Muscle of leg (tissue), 11 donors: ENCODE measurements around the gene PRICKLE3. TPM values are rescaled to one million over a fixed set of nuclear protein-coding genes. Genes with fewer than 3 reads are reported as not detected.

Experiments used
- DNase-seq: peaks from one replicate; pipeline ENCODE4 v3.0.0; 2013
- H3K27ac ChIP-seq: one replicate; pipeline ENCODE4 v1.5.1; 2013; ENCODE audit warnings: mild to moderate bottlenecking, low read length, control low read depth
- H3K27me3 ChIP-seq: one replicate; pipeline ENCODE4 v1.6.1; 2013; ENCODE audit warnings: low read length; ENCODE audit not compliant: control insufficient read depth, insufficient read depth
- H3K36me3 ChIP-seq: one replicate; pipeline ENCODE4 v1.6.1; 2013; ENCODE audit warnings: low read length; ENCODE audit not compliant: control insufficient read depth, insufficient read depth
- H3K4me1 ChIP-seq: one replicate; pipeline ENCODE4 v1.6.1; 2013; ENCODE audit warnings: low read length; ENCODE audit not compliant: control insufficient read depth, insufficient read depth
- H3K4me3 ChIP-seq: one replicate; pipeline ENCODE4 v1.5.1; 2013; ENCODE audit warnings: low read length, control low read depth
- H3K9me3 ChIP-seq: replicated peaks from 2 replicates; pipeline ENCODE4 v1.6.1; 2013; ENCODE audit warnings: low read depth, low read length; ENCODE audit not compliant: control insufficient read depth
- WGBS: methylation state at CpG from one replicate; pipeline ENCODE4 v1.1.5; 2013; ENCODE audit warnings: missing lambda C conversion rate; ENCODE audit not compliant: insufficient coverage; 5-methylcytosine and 5-hydroxymethylcytosine counted together
- polyA plus RNA-seq, 8 donors: library from polyadenylated mRNA; unstranded; fragments of 120-200 nt; gene quantifications; one replicate each; pipeline versions ENCODE4 v1.2.1 to v1.2.3, GENCODE V29; 2013; ENCODE audit warnings: inconsistent platforms in 1 of 8, low replicate concordance in 1 of 8; ENCODE audit not compliant: insufficient read length in 8 of 8, insufficient read depth in 1 of 8
- total RNA-seq: library from RNA; stranded (reverse); fragments of 120-200 nt; gene quantifications from one replicate; pipeline ENCODE4 v1.2.4, GENCODE V29; 2013

PRICKLE3 gene
- total and polyA plus RNA-seq, 9 donors = 1.9 to 5.3 (median 3.7) TPM

DNA sequence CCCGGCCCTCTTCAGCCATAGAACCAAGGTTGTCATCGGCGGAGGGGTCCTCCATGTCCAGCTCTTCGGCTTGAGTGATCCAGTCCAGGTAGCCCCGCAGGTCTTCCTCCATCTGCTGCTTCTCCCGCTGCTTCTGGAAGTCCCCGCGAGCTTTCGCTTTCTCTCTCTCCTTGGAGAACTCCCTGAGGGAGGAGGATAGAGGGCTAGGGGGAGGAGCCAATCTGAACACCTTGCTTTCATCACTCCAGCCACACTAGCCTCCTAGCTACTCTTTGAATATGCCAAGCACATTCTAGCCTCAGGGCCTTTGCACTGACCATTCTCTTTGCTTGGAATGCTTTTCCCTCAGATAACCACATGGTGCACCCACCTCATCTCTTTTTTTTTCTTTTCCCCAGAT is 40.8 kb upstream of the PRICKLE3 start:
- 87% methylated on average over 3 of the region's 9 CpGs for WGBS
- DNase-seq = no peak
- peaks cover 5% of the 10 kb centered on the region for H3K4me1 ChIP-seq
- no peaks in the 10 kb centered on the region for H3K9me3 ChIP-seq
- H3K27me3 ChIP-seq = peaks cover 13% of the 10 kb centered on the region
- H3K4me3 ChIP-seq = no peak overlapping the region
- H3K27ac ChIP-seq = no peak overlapping the region
- H3K36me3 ChIP-seq = no peaks in the 10 kb centered on the region

DNA sequence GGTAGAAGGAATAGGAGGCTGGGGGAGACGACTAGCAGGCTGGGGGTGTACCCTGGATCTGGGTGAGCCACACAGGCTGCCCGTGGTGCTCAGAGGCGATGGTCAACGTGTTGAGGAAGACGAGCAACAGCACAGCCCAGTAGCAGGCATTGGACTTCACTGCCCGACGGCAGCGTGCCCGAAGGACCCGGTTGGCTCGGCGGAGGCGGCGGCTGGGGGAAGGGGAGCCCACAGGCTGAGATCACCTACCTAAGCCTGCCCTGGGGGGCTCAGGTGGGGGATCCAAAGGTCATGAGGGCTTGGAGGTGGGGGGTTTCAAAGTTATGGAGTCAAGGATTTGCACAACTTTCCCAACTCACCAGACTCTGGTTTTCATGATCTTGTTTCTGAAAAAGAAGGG is 39.7 kb upstream of the PRICKLE3 start:
- WGBS = 77% methylated on average over 14 of the region's 14 CpGs
- H3K4me3 ChIP-seq = no peak overlapping the region
- H3K27ac ChIP-seq = no peak overlapping the region
- H3K36me3 ChIP-seq = no peaks in the 10 kb centered on the region
- H3K9me3 ChIP-seq = no peaks in the 10 kb centered on the region
- DNase-seq = no peak
- peaks cover 5% of the 10 kb centered on the region for H3K4me1 ChIP-seq
- H3K27me3 ChIP-seq = peaks cover 13% of the 10 kb centered on the region

DNA sequence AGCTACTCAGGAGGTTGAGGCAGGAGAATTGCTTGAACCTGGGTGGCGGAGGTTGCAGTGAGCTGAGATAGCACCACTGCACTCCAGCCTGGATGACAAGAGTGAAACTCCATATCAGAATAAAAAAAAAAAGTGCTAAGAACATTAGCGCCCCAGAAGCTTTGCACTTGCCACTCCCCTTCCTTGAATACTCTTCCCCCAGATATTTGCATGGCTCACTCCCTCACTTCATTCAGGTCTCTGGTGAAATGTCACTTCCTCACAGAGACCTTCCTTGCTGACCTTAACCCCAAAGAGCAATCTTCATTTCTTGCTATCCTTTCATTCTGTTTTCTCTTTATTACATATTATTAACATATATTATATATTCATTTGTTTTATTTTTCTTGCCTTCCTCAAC is 35.7 kb upstream of the PRICKLE3 start:
- no peak overlapping the region for H3K27ac ChIP-seq
- H3K36me3 ChIP-seq = no peaks in the 10 kb centered on the region
- no peak overlapping the region for H3K4me3 ChIP-seq
- no peaks in the 10 kb centered on the region for H3K9me3 ChIP-seq
- no peaks in the 10 kb centered on the region for H3K4me1 ChIP-seq
- 100% methylated on average over 1 of the region's 2 CpGs for WGBS
- DNase-seq = no peak
- peaks cover 7% of the 10 kb centered on the region for H3K27me3 ChIP-seq

DNA sequence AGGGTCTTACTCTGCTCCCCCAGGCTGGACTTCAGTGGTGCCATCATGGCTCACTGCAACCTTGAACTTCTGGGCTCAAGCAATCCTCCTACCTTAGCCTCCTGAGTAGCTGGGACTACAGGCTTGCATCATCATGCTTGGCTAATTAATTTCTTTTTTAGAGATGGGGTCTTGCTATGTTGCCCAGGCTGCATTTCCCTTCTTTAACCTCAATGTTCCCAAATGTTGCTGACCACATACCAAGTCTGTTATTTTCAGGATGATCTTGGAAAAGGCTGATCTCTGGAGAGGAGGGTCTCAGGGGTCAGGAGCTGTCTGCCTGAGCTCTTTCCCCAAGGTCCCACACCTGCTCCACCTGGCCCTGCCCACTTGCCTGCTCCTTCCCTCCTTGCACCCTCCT is 33.9 kb upstream of the PRICKLE3 start:
- Histone ChIP-seq H3K36me3 (no peaks in the 10 kb centered on the region), H3K4me3 (no peak overlapping the region), H3K9me3 (no peaks in the 10 kb centered on the region), H3K27me3 (peaks cover 5% of the 10 kb centered on the region), H3K27ac (no peak overlapping the region), H3K4me1 (no peaks in the 10 kb centered on the region)
- DNase-seq = no peak

DNA sequence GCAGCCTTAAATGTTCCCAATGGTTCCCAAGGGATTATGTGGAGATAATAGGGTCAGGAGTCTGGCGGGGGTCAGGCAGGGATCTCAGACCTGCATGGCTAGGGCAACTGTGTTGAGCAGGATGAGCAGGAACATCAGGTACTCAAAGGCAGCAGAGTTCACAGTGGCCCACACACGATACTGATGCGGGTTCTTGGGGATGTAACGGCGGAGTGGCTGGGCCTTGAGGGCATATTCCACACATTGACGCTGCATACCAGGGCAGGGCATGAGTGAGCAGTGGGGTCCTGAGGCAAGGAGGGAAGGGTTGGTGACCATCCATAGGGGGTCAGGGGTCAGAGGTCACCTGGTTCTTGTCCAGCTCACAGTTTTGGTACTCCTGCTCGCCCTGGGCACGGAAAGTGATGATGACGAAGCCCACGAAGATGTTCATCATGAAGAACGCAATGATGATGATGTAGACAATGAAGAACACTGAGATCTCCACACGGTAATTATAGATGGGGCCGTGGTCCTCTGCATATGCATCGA is 28.9 kb upstream of the PRICKLE3 start:
- 72% methylated on average over 13 of the region's 14 CpGs for WGBS
- H3K4me3 ChIP-seq = no peak overlapping the region
- no peaks in the 10 kb centered on the region for H3K4me1 ChIP-seq

DNA sequence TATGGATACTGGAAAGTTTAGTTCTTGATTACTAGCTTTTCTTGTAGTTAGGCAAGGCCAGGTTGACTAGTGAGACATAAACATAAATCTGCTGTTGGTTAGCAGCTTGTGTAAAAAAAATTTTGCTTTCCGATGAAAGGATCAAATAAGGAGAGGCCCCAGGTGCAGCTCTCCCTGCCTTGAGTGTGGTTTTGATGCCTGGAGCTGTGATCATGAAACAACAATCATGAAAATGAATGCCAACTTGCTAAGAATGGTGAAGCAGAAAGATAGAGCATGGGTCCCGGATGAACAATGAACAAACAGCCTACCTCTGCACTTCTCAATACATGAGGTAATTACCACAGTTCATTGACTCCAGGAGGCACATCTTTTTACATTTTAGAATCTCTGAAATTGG is 28.2 kb upstream of the PRICKLE3 start:
- Histone ChIP-seq H3K36me3 (no peaks in the 10 kb centered on the region), H3K4me3 (no peak overlapping the region), H3K9me3 (no peaks in the 10 kb centered on the region), H3K27ac (no peak overlapping the region), H3K27me3 (peaks cover 15% of the 10 kb centered on the region), H3K4me1 (no peaks in the 10 kb centered on the region)
- no peak for DNase-seq
- WGBS = 67% methylated on average over 1 of the region's 2 CpGs

More for the DNA sequence above, 28.9 kb upstream of the PRICKLE3 start:
- no peak for DNase-seq
- Histone ChIP-seq H3K27me3 (peaks cover 9% of the 10 kb centered on the region), H3K9me3 (no peaks in the 10 kb centered on the region), H3K36me3 (no peaks in the 10 kb centered on the region), H3K27ac (no peak overlapping the region)

DNA sequence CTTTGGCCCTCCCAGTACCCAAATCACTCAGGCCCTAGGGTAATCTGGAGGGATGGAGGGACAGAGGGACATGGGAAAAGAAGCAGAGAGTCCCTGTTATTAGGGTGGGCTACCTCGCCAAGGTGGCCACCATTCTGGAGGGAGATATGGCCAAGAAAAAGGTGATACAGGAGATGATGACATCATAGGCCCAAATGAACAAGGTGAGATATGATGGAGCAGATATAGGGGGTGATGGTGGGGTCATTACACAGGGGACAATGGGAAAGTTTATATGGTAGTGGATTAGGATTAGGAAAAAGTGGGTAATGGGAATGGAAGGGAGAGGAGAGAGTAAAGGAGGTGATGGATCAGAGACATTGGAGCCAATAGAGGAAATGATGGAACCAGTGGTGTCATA is 26.7 kb upstream of the PRICKLE3 start:
- peaks cover 21% of the 10 kb centered on the region for H3K27me3 ChIP-seq
- H3K4me3 ChIP-seq = no peak overlapping the region
- no peak for DNase-seq
- no peaks in the 10 kb centered on the region for H3K36me3 ChIP-seq
- WGBS = 53% methylated on average over 1 of the region's 1 CpG
- no peaks in the 10 kb centered on the region for H3K4me1 ChIP-seq
- H3K9me3 ChIP-seq = no peaks in the 10 kb centered on the region
- H3K27ac ChIP-seq = no peak overlapping the region

DNA sequence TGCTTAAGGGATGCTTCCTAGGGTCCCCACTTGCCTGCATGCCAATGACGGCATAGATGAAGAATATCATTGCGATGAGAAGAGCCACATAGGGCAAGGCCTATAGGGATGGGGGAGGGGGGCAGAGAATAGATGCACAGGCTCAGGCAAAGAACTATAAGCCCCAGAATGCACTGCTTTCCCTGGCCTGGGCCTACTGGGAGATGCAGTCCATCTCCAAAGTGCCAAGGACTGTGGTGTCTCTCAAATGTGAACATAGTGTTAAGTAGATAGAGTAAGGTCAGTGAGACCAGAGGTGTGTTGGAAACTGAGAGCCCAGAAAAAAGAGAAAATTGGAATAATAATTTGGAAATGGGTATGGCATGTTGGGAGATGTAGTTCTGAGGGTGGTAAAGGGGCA is 26.0 kb upstream of the PRICKLE3 start:
- H3K27me3 ChIP-seq = peaks cover 21% of the 10 kb centered on the region
- 71% methylated on average over 2 of the region's 2 CpGs for WGBS
- H3K36me3 ChIP-seq = no peaks in the 10 kb centered on the region
- H3K4me3 ChIP-seq = no peak overlapping the region
- no peak for DNase-seq
- no peak overlapping the region for H3K27ac ChIP-seq
- no peaks in the 10 kb centered on the region for H3K4me1 ChIP-seq
- no peaks in the 10 kb centered on the region for H3K9me3 ChIP-seq

DNA sequence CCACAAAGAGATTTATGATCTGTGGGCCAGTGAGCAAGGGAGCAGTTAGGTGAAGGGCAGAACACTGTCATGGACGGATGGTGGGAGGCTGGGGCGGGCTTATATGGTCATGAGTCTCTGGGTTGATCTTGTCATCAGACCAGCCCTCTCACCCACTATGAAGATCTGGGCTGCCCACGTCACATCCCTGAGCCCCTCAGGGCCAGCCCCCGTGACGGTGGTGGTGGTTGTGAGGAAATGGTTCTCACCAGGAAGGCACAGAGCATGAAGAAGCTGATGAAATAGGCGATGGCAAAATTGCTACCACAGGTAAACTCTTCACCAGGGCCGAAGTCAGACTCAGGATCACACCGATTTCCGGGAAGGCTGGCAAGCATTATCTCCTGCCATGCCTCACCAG is 24.9 kb upstream of the PRICKLE3 start:
- Histone ChIP-seq H3K27me3 (peaks cover 21% of the 10 kb centered on the region), H3K27ac (no peak overlapping the region), H3K36me3 (no peaks in the 10 kb centered on the region), H3K4me3 (no peak overlapping the region), H3K9me3 (no peaks in the 10 kb centered on the region), H3K4me1 (no peaks in the 10 kb centered on the region)
- 80% methylated on average over 3 of the region's 9 CpGs for WGBS
- DNase-seq = no peak

DNA sequence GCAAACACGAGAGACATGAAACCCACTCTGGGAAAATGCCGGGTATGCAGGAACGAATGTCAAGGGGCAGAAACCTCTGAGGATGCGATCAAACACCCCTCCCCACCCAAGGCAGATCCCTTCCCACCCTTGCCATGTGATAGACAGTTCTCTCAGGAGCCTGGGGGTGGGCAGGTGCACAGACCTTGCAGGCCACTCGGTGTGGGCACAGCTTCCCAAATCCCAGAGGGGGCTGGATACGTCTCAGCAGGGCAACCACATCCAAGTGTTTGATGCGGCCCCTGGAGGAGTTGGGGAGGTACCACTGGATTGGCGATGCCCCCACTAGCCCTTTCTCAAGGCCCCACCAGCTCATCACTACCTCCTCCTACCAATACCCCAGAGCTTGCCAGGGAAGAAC is 24.2 kb upstream of the PRICKLE3 start:
- no peaks in the 10 kb centered on the region for H3K36me3 ChIP-seq
- no peaks in the 10 kb centered on the region for H3K9me3 ChIP-seq
- H3K27me3 ChIP-seq = peaks cover 21% of the 10 kb centered on the region
- H3K4me3 ChIP-seq = no peak overlapping the region
- 73% methylated on average over 2 of the region's 8 CpGs for WGBS
- no peak for DNase-seq
- H3K27ac ChIP-seq = no peak overlapping the region
- no peaks in the 10 kb centered on the region for H3K4me1 ChIP-seq
